K562 (cell line): ENCODE measurements around the gene ZBTB8A. TPM values are rescaled to one million over a fixed set of nuclear protein-coding genes. Genes with fewer than 3 reads are reported as not detected.

Experiments used
- CTBP1 ChIP-seq: fragments of 450-650 bp; IDR thresholded peaks from 2 replicates; pipeline ENCODE4 v1.6.1; 2016; ENCODE audit warnings: borderline replicate concordance
- HMGXB4 ChIP-seq: sonication (generic); formaldehyde crosslinking; IDR thresholded peaks from 2 replicates; pipeline ENCODE4 v1.8.1; 2023; ENCODE audit warnings: mild to moderate bottlenecking, missing genetic modification reagents
- HSF4 ChIP-seq: fragments of 250-450 bp; sonication (Bioruptor Pico); IDR thresholded peaks from 2 replicates; pipeline ENCODE4 v2.1.2; 2022; ENCODE audit warnings: mild to moderate bottlenecking, moderate library complexity, borderline replicate concordance
- MLLT1 ChIP-seq, 2 experiments: fragments of 450-650 bp; IDR thresholded peaks; 2 replicates each; pipeline ENCODE4 v1.6.1; 2016
- NCOA1 ChIP-seq: fragments of 450-650 bp; IDR thresholded peaks from 2 replicates; pipeline ENCODE4 v1.6.1; 2016; ENCODE audit warnings: low read depth
- NELFE ChIP-seq: IDR thresholded peaks from 2 replicates; pipeline ENCODE4 v1.6.1; 2011; ENCODE audit warnings: mild to moderate bottlenecking; ENCODE audit not compliant: insufficient read depth, insufficient read length
- NEUROD1 ChIP-seq: fragments of 150-350 bp; IDR thresholded peaks from 2 replicates; pipeline ENCODE4 v1.6.1; 2014; ENCODE audit warnings: borderline replicate concordance, low read length, low read depth; ENCODE audit not compliant: partially characterized antibody
- NR2C1 ChIP-seq, 2 experiments: fragments of 450-650 bp; IDR thresholded peaks; 2 replicates each; pipeline ENCODE4 v1.6.1; 2017; ENCODE audit warnings: mild to moderate bottlenecking in 2 of 2, antibody characterized with exemption in 1 of 2, inconsistent platforms in 1 of 2, missing compliant biosample characterization in 1 of 2, missing genetic modification characterization in 1 of 2
- NR4A1 ChIP-seq, 2 experiments: fragments of 250-450 bp in 1 of 2; fragments of 450-650 bp in 1 of 2; sonication (Bioruptor Pico) in 1 of 2; IDR thresholded peaks; 2 replicates each; pipeline versions ENCODE4 v1.4.0 to v1.6.1; 2016 to 2020; ENCODE audit warnings: mild to moderate bottlenecking in 2 of 2, missing compliant biosample characterization in 1 of 2, missing genetic modification characterization in 1 of 2, moderate library complexity in 1 of 2
- PATZ1 ChIP-seq: fragments of 250-450 bp; sonication (Bioruptor Pico); IDR thresholded peaks from 2 replicates; pipeline ENCODE4 v1.5.0; 2020; ENCODE audit warnings: mild to moderate bottlenecking, borderline replicate concordance
- PHB ChIP-seq: fragments of 250-450 bp; sonication (Bioruptor Pico); IDR thresholded peaks from 2 replicates; pipeline ENCODE4 v1.5.0; 2021
- PYGO2 ChIP-seq: fragments of 450-650 bp; IDR thresholded peaks from 2 replicates; pipeline ENCODE4 v1.6.1; 2016; ENCODE audit warnings: mild to moderate bottlenecking, missing genetic modification characterization, moderate library complexity, missing compliant biosample characterization
- RBM34 ChIP-seq: fragments of 200-400 bp; formaldehyde crosslinking; IDR thresholded peaks from 2 replicates; pipeline ENCODE4 v1.6.1; 2018; ENCODE audit warnings: low read length, borderline replicate concordance; ENCODE audit not compliant: insufficient read depth
- SOX6 ChIP-seq: fragments of 450-650 bp; IDR thresholded peaks from 2 replicates; pipeline ENCODE4 v1.6.1; 2014; ENCODE audit warnings: mild to moderate bottlenecking
- TAF1 ChIP-seq: IDR thresholded peaks from 2 replicates; pipeline ENCODE4 v1.6.1; 2011; ENCODE audit warnings: mild to moderate bottlenecking, low read length, moderate library complexity; ENCODE audit not compliant: insufficient read depth, control insufficient read depth, severe bottlenecking; ENCODE audit errors: extremely low read depth
- TAF7 ChIP-seq: fragments of 450-650 bp; IDR thresholded peaks from 2 replicates; pipeline ENCODE4 v1.6.1; 2016; ENCODE audit warnings: missing genetic modification characterization, missing compliant biosample characterization
- TAL1 ChIP-seq: fragments of 450-650 bp; IDR thresholded peaks from 2 replicates; pipeline ENCODE4 v1.6.1; 2016; ENCODE audit warnings: mild to moderate bottlenecking
- ZBTB9 ChIP-seq: fragments of 450-650 bp; formaldehyde crosslinking; IDR thresholded peaks from 2 replicates; pipeline ENCODE4 v1.4.0; 2020; ENCODE audit warnings: mild to moderate bottlenecking, moderate library complexity
- ZFP30 ChIP-seq: fragments of 250-450 bp; sonication (Bioruptor Pico); IDR thresholded peaks from 2 replicates; pipeline ENCODE4 v1.8.0; 2022; ENCODE audit warnings: moderate library complexity, mild to moderate bottlenecking, inconsistent platforms, borderline replicate concordance
- ZNF589 ChIP-seq: fragments of 200-800 bp; sonication (Bioruptor generic); IDR thresholded peaks from 2 replicates; pipeline ENCODE4 v1.6.1; 2016; ENCODE audit warnings: low read depth, missing genetic modification characterization, missing compliant biosample characterization
- ZZZ3 ChIP-seq: fragments of 450-650 bp; IDR thresholded peaks from 2 replicates; pipeline ENCODE4 v1.6.1; 2016; ENCODE audit warnings: antibody characterized with exemption, mild to moderate bottlenecking, moderate library complexity
- polyA plus RNA-seq, 8 experiments: library from polyadenylated mRNA; depleted of rRNA in 4 of 8; stranded (reverse) in 5 of 8; unstranded in 3 of 8; fragments of >200 nt; fragmentation: Nextera tagmentation in 2 of 8; fragmentation: Illumina TruSeq in 1 of 8; extraction: Ambion mirVana in 2 of 8; extraction: Trizol in 1 of 8; gene quantifications; 2 replicates each; pipeline versions ENCODE4 v1.2.1 to v1.2.3, GENCODE V29; 2011 to 2014; ENCODE audit warnings: inconsistent platforms in 1 of 8, missing spikeins in 1 of 8
- total RNA-seq, 7 experiments: library from RNA; depleted of rRNA in 6 of 7; stranded (reverse); fragments of >200 nt in 6 of 7; fragmentation: Illumina TruSeq in 2 of 7; extraction: Trizol in 2 of 7; gene quantifications; 2 replicates each; pipeline versions ENCODE4 v1.2.1 to v1.2.3, GENCODE V29; 2011 to 2021; ENCODE audit warnings: low replicate concordance in 1 of 7

ZBTB8A gene
- total and polyA plus RNA-seq, 9 of the 15 experiments (the other 6 are each of a cell fraction or from before 2014, with no cell fraction given): 0.01 to 0.64 (median 0.09) TPM

- TF ChIP-seq ZBTB9 (CRISPR knock-in tag) (peak; percentile 87), ZFP30 (CRISPR knock-in tag) (no peak), TAF7 (tag) (no peak), PATZ1 (no peak), RBM34 (no peak), SOX6 (peak; percentile 52; the same call in 1 of the 2 replicates), NR4A1 (CRISPR knock-in tag; IDR thresholded peaks at IDR 0.05) (no peak), NR4A1 (tag; IDR thresholded peaks at IDR 0.05) (peak; percentile 65; the same call in 1 of the 2 replicates), HSF4 (CRISPR knock-in tag) (no peak), NR2C1 (IDR thresholded peaks at IDR 0.05) (no peak), NR2C1 (tag; IDR thresholded peaks at IDR 0.05) (no peak), ZZZ3 (no peak), NCOA1 (no peak), TAL1 (no peak), ZNF589 (CRISPR knock-in tag) (no peak), NEUROD1 (no peak), HMGXB4 (CRISPR knock-in tag) (no peak), MLLT1 (IDR thresholded peaks at IDR 0.05) (no peak), CTBP1 (peak; percentile 95), PHB (no peak), NELFE (no peak), PYGO2 (tag) (no peak), TAF1 (peak; percentile 54)
Observed at GRCh38 chr1:32500387-32501209, 38.6 kb upstream of the ZBTB8A start (continued).
